K562 (cell line): ENCODE measurements around the gene PRELID1. TPM values are rescaled to one million over a fixed set of nuclear protein-coding genes. Genes with fewer than 3 reads are reported as not detected.
A peak's percentile ranks its signal among the peaks of the same experiment; 100 is the strongest.

Experiments
- BHLHE40 ChIP-seq: IDR thresholded peaks from 2 replicates; pipeline ENCODE4 v1.6.1; 2011; ENCODE audit warnings: low read length, improper control_type of control experiment
- CREM ChIP-seq: IDR thresholded peaks from 2 replicates; pipeline ENCODE4 v1.6.1; 2014; ENCODE audit warnings: antibody characterized with exemption, low read depth
- CTBP1 ChIP-seq: fragments of 450-650 bp; IDR thresholded peaks from 2 replicates; pipeline ENCODE4 v1.6.1; 2016; ENCODE audit warnings: borderline replicate concordance
- DPF2 ChIP-seq: fragments of 450-650 bp; IDR thresholded peaks from 2 replicates; pipeline ENCODE4 v1.6.1; 2016
- ETV1 ChIP-seq: fragments of 450-650 bp; conservative IDR thresholded peaks from 2 replicates; pipeline ENCODE4 v1.6.1; 2016; ENCODE audit warnings: missing genetic modification characterization, control low read depth, low read depth, missing compliant biosample characterization
- FOXM1 ChIP-seq, 2 experiments: fragments of 450-650 bp in 1 of 2; sonication (generic) in 1 of 2; formaldehyde crosslinking in 1 of 2; IDR thresholded peaks; 2 replicates each; pipeline versions ENCODE4 v1.6.1 to v1.9.0; 2017 to 2022; ENCODE audit warnings: low read depth in 2 of 2, mild to moderate bottlenecking in 2 of 2, missing genetic modification reagents in 1 of 2, moderate library complexity in 1 of 2
- HDAC1 ChIP-seq, 2 experiments: fragments of 450-650 bp; IDR thresholded peaks; 2 replicates each; pipeline ENCODE4 v1.6.1; 2016 to 2017; ENCODE audit warnings: inconsistent platforms in 1 of 2, mild to moderate bottlenecking in 1 of 2, moderate library complexity in 1 of 2
- HDAC3 ChIP-seq: fragments of 450-650 bp; IDR thresholded peaks from 2 replicates; pipeline ENCODE4 v1.6.1; 2018; ENCODE audit warnings: borderline replicate concordance, mild to moderate bottlenecking, moderate library complexity; ENCODE audit not compliant: partially characterized antibody
- RCOR1 ChIP-seq, 2 experiments: IDR thresholded peaks; 2 replicates each; pipeline ENCODE4 v1.6.1; 2012; ENCODE audit warnings: low read depth in 2 of 2, low read length in 2 of 2, borderline replicate concordance in 1 of 2, improper control_type of control experiment in 1 of 2
- SRF ChIP-seq, 2 experiments: fragments of 250-450, 450-650 bp in 1 of 2; sonication (Bioruptor Pico) in 1 of 2; sonication (generic) in 1 of 2; formaldehyde crosslinking; IDR thresholded peaks; 2 replicates each; pipeline versions ENCODE4 v1.5.0 to v1.5.1; 2020 to 2022; ENCODE audit warnings: mild to moderate bottlenecking in 1 of 2, missing genetic modification reagents in 1 of 2
- polyA plus RNA-seq, 8 experiments: library from polyadenylated mRNA; depleted of rRNA in 4 of 8; stranded (reverse) in 5 of 8; unstranded in 3 of 8; fragments of >200 nt; fragmentation: Nextera tagmentation in 2 of 8; fragmentation: Illumina TruSeq in 1 of 8; extraction: Ambion mirVana in 2 of 8; extraction: Trizol in 1 of 8; gene quantifications; 2 replicates each; pipeline versions ENCODE4 v1.2.1 to v1.2.3, GENCODE V29; 2011 to 2014; ENCODE audit warnings: inconsistent platforms in 1 of 8, missing spikeins in 1 of 8
- total RNA-seq, 7 experiments: library from RNA; depleted of rRNA in 6 of 7; stranded (reverse); fragments of >200 nt in 6 of 7; fragmentation: Illumina TruSeq in 2 of 7; extraction: Trizol in 2 of 7; gene quantifications; 2 replicates each; pipeline versions ENCODE4 v1.2.1 to v1.2.3, GENCODE V29; 2011 to 2021; ENCODE audit warnings: low replicate concordance in 1 of 7
- TF ChIP-seq, protein P1 (sequence below): fragments of 250-450 bp; sonication (Bioruptor Pico); IDR thresholded peaks from 2 replicates; pipeline ENCODE4 v1.8.0; 2022; ENCODE audit warnings: inconsistent platforms
- TF ChIP-seq, protein P2 (sequence below): fragments of 450-650 bp; IDR thresholded peaks from 2 replicates; pipeline ENCODE4 v1.7.1; 2018; ENCODE audit warnings: mild to moderate bottlenecking, low read depth; ENCODE audit not compliant: partially characterized antibody
- TF ChIP-seq, protein P3 (sequence below), 2 experiments: fragments of 450-650 bp; conservative IDR thresholded peaks; 2 replicates each; pipeline ENCODE4 v1.6.1; 2017; ENCODE audit warnings: mild to moderate bottlenecking in 2 of 2, moderate library complexity in 2 of 2
- TF ChIP-seq, protein P4 (sequence below): sonication (generic); formaldehyde crosslinking; IDR thresholded peaks from 2 replicates; pipeline ENCODE4 v1.5.0; 2020; ENCODE audit warnings: missing genetic modification reagents
- TF ChIP-seq, protein P5 (sequence below): sonication (generic); formaldehyde crosslinking; IDR thresholded peaks from 2 replicates; pipeline ENCODE4 v1.8.1; 2023; ENCODE audit warnings: mild to moderate bottlenecking, missing genetic modification reagents, moderate library complexity

PRELID1 gene
- total and polyA plus RNA-seq, 9 of the 15 experiments (the other 6 are each of a cell fraction or from before 2014, with no cell fraction given), result 40.1 to 484 (median 340) TPM

DNA sequence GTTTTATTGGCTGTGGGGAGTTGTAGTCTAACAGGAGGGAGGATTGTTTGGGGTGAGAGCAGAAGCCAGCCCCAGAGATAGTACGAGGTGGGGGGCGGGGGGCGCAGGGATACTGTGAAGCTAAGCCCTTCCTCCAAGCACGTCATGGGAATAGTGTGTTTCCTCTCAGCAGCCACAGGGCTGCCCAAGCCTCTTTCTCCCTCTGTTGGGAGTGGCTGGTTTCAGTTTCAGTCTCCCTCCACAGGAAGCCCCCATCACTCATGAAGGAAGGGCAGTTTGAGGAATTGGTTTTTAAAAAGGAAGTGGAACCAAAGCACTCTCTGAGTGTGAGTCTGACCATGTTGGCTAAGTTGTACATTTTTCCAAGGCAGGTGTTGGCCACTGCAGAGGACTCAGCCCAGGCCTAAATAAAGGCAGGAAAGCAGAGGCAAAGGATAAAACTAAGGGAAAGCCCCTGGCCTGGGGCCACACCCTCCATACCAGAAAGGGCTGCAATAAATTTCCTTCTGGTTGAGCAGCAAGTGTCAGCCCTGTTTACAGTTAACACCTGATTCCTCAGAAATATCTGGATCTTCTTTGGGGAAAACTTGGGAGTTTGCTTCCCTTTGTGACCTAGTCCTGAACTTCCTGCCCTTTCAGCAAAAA, 3.2 kb upstream of the PRELID1 start (continued):
- TF ChIP-seq, protein P1, sequence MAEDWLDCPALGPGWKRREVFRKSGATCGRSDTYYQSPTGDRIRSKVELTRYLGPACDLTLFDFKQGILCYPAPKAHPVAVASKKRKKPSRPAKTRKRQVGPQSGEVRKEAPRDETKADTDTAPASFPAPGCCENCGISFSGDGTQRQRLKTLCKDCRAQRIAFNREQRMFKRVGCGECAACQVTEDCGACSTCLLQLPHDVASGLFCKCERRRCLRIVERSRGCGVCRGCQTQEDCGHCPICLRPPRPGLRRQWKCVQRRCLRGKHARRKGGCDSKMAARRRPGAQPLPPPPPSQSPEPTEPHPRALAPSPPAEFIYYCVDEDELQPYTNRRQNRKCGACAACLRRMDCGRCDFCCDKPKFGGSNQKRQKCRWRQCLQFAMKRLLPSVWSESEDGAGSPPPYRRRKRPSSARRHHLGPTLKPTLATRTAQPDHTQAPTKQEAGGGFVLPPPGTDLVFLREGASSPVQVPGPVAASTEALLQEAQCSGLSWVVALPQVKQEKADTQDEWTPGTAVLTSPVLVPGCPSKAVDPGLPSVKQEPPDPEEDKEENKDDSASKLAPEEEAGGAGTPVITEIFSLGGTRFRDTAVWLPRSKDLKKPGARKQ (CRISPR knock-in tag), result no peak
- TF ChIP-seq HDAC1 (IDR thresholded peaks at IDR 0.05) (peak in 1 of 2 experiments; percentile 32; a peak in 1 of 4 replicates), HDAC3 (no peak), RCOR1 (IDR thresholded peaks at IDR 0.05; ENCODE audit: borderline replicate concordance in 1 of 2, low read depth in 2 of 2, low read length in 2 of 2) (peak in 1 of 2 experiments; percentile 69; a peak in 1 of 4 replicates), FOXM1 (IDR thresholded peaks at IDR 0.05; ENCODE audit: low read depth) (peak; percentile 25; the same call in 1 of the 2 replicates), FOXM1 (CRISPR knock-in tag; IDR thresholded peaks at IDR 0.05; ENCODE audit: low read depth) (no peak), CTBP1 (peak; percentile 62; the same call in 1 of the 2 replicates), CREM (peak; percentile 72), DPF2 (peak; percentile 24; the same call in 1 of the 2 replicates), BHLHE40 (peak; percentile 31; the same call in 1 of the 2 replicates), ETV1 (0 out of 2 replicates have a peak, but pooled peaks have one; percentile 43), SRF (CRISPR knock-in tag; IDR thresholded peaks at IDR 0.05) (no peak)
- TF ChIP-seq, protein P2, sequence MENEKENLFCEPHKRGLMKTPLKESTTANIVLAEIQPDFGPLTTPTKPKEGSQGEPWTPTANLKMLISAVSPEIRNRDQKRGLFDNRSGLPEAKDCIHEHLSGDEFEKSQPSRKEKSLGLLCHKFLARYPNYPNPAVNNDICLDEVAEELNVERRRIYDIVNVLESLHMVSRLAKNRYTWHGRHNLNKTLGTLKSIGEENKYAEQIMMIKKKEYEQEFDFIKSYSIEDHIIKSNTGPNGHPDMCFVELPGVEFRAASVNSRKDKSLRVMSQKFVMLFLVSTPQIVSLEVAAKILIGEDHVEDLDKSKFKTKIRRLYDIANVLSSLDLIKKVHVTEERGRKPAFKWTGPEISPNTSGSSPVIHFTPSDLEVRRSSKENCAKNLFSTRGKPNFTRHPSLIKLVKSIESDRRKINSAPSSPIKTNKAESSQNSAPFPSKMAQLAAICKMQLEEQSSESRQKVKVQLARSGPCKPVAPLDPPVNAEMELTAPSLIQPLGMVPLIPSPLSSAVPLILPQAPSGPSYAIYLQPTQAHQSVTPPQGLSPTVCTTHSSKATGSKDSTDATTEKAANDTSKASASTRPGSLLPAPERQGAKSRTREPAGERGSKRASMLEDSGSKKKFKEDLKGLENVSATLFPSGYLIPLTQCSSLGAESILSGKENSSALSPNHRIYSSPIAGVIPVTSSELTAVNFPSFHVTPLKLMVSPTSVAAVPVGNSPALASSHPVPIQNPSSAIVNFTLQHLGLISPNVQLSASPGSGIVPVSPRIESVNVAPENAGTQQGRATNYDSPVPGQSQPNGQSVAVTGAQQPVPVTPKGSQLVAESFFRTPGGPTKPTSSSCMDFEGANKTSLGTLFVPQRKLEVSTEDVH, result peak; percentile 33
- TF ChIP-seq, protein P3, sequence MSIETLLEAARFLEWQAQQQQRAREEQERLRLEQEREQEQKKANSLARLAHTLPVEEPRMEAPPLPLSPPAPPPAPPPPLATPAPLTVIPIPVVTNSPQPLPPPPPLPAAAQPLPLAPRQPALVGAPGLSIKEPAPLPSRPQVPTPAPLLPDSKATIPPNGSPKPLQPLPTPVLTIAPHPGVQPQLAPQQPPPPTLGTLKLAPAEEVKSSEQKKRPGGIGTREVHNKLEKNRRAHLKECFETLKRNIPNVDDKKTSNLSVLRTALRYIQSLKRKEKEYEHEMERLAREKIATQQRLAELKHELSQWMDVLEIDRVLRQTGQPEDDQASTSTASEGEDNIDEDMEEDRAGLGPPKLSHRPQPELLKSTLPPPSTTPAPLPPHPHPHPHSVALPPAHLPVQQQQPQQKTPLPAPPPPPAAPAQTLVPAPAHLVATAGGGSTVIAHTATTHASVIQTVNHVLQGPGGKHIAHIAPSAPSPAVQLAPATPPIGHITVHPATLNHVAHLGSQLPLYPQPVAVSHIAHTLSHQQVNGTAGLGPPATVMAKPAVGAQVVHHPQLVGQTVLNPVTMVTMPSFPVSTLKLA (conservative IDR thresholded peaks at IDR 0.05), result 0 out of 4 replicates have a peak, but pooled peaks of 1 of the 2 experiments have one; percentile 14
- TF ChIP-seq, protein P4, sequence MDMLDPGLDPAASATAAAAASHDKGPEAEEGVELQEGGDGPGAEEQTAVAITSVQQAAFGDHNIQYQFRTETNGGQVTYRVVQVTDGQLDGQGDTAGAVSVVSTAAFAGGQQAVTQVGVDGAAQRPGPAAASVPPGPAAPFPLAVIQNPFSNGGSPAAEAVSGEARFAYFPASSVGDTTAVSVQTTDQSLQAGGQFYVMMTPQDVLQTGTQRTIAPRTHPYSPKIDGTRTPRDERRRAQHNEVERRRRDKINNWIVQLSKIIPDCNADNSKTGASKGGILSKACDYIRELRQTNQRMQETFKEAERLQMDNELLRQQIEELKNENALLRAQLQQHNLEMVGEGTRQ (CRISPR knock-in tag), result no peak
- TF ChIP-seq, protein P5, sequence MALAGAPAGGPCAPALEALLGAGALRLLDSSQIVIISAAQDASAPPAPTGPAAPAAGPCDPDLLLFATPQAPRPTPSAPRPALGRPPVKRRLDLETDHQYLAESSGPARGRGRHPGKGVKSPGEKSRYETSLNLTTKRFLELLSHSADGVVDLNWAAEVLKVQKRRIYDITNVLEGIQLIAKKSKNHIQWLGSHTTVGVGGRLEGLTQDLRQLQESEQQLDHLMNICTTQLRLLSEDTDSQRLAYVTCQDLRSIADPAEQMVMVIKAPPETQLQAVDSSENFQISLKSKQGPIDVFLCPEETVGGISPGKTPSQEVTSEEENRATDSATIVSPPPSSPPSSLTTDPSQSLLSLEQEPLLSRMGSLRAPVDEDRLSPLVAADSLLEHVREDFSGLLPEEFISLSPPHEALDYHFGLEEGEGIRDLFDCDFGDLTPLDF (CRISPR knock-in tag), result 0 out of 2 replicates have a peak, but pooled peaks have one; percentile 30
